SK-N-SH (cell line): ENCODE results near the gene SNX15. TPM values are rescaled to one million over a fixed set of nuclear protein-coding genes. Genes with fewer than 3 reads are reported as not detected.

Experiments
- CTCF ChIA-PET: fragments of 300-600, 350-600 bp; formaldehyde crosslinking; extraction: SDS; loops from one replicate; lab custom pipeline; 2021; lab: Yijun Ruan, JAX
- POLR2A ChIA-PET: fragments of 350-600 bp; sonication (Branson Sonifier 250); formaldehyde crosslinking; extraction: SDS; loops from one replicate; lab custom pipeline; 2020; ENCODE audit warnings: antibody characterized with exemption, inconsistent platforms; lab: Yijun Ruan, JAX
- DNase-seq: peaks from one replicate; pipeline ENCODE4 v3.0.0; 2012
- H2AFZ ChIP-seq: fragments of 200-600 bp; sonication (generic); 2 replicates; pipeline ENCODE4 v1.8.1; 2016; ENCODE audit warnings: antibody characterized with exemption, mild to moderate bottlenecking, low read depth
- H3F3A ChIP-seq: fragments of 200-600 bp; sonication (generic); replicated peaks from 2 replicates; pipeline ENCODE3; 2016; ENCODE audit warnings: antibody characterized with exemption, mild to moderate bottlenecking; ENCODE audit not compliant: insufficient read depth
- H3K27ac ChIP-seq, 2 experiments: fragments of 200-500 bp in 1 of 2; fragments of 200-600 bp in 1 of 2; sonication (Bioruptor generic) in 1 of 2; sonication (generic), shearing (Covaris generic) in 1 of 2; 2 replicates each; pipeline versions ENCODE4 v1.5.1 to v1.6.1; 2014 to 2016; ENCODE audit warnings: low read depth in 2 of 2, inconsistent platforms in 1 of 2, low read length in 1 of 2, mild to moderate bottlenecking in 1 of 2, mixed read lengths in 1 of 2
- H3K27me3 ChIP-seq: fragments of 200-600 bp; sonication (generic), shearing (Covaris generic); 2 replicates; pipeline ENCODE4 v1.6.1; 2016; ENCODE audit warnings: mixed run types; ENCODE audit not compliant: insufficient read depth
- H3K36me3 ChIP-seq, 2 experiments: fragments of 200-500 bp in 1 of 2; fragments of 200-600 bp in 1 of 2; sonication (Bioruptor generic) in 1 of 2; sonication (generic) in 1 of 2; replicated peaks in 1 of 2; 2 replicates each; pipeline versions ENCODE3 to v1.5.1; 2014 to 2016; ENCODE audit warnings: low read length in 1 of 2, mild to moderate bottlenecking in 1 of 2; ENCODE audit not compliant: insufficient read depth in 2 of 2, control insufficient read depth in 1 of 2
- H3K4me1 ChIP-seq, 2 experiments: fragments of 200-500 bp in 1 of 2; fragments of 200-600 bp in 1 of 2; sonication (Bioruptor generic) in 1 of 2; sonication (generic), shearing (Covaris generic) in 1 of 2; 2 replicates each; pipeline versions ENCODE4 v1.5.1 to v1.6.1; 2014 to 2016; ENCODE audit warnings: low read depth in 1 of 2, low read length in 1 of 2, mixed run types in 1 of 2; ENCODE audit not compliant: insufficient read depth in 2 of 2, control insufficient read depth in 1 of 2
- H3K4me2 ChIP-seq: fragments of 200-600 bp; sonication (generic), shearing (Covaris generic); 2 replicates; pipeline ENCODE4 v1.6.1; 2017; ENCODE audit warnings: mixed run types
- H3K4me3 ChIP-seq, 2 experiments: fragments of 200-500 bp in 1 of 2; fragments of 200-600 bp in 1 of 2; sonication (Bioruptor generic) in 1 of 2; sonication (generic), shearing (Covaris generic) in 1 of 2; 2 replicates each; pipeline versions ENCODE4 v1.5.1 to v1.8.1; 2014 to 2016; ENCODE audit warnings: low read depth in 2 of 2, inconsistent platforms in 1 of 2, low read length in 1 of 2, mild to moderate bottlenecking in 1 of 2, mixed read lengths in 1 of 2, moderate library complexity in 1 of 2
- H3K79me2 ChIP-seq: fragments of 200-600 bp; sonication (generic); 2 replicates; pipeline ENCODE4 v1.8.1; 2017; ENCODE audit warnings: mild to moderate bottlenecking; ENCODE audit not compliant: insufficient read depth
- H3K9ac ChIP-seq: fragments of 200-600 bp; sonication (generic); 2 replicates; pipeline ENCODE4 v1.6.1; 2017; ENCODE audit warnings: mixed run types
- H3K9me2 ChIP-seq: fragments of 200-600 bp; sonication (generic); 2 replicates; pipeline ENCODE4 v1.6.1; 2017; ENCODE audit warnings: mixed run types
- H3K9me3 ChIP-seq: fragments of 200-600 bp; sonication (generic); 2 replicates; pipeline ENCODE4 v1.6.1; 2017; ENCODE audit warnings: mixed run types, mild to moderate bottlenecking, moderate library complexity
- H4K20me1 ChIP-seq: fragments of 200-600 bp; sonication (generic); 2 replicates; pipeline ENCODE4 v1.6.1; 2017; ENCODE audit warnings: mild to moderate bottlenecking, mixed run types; ENCODE audit not compliant: insufficient read depth
- EP300 ChIP-seq, 2 experiments: IDR thresholded peaks; 2 replicates each; pipeline versions ENCODE4 v1.4.0 to v1.6.1; 2012; ENCODE audit warnings: borderline replicate concordance in 1 of 2, low read depth in 1 of 2, low read length in 1 of 2
- EZH2phosphoT487 ChIP-seq: fragments of 200-600 bp; sonication (generic); IDR thresholded peaks from 2 replicates; pipeline ENCODE4 v1.6.1; 2017; ENCODE audit warnings: low read depth, mixed run types, mild to moderate bottlenecking, antibody characterized with exemption, moderate library complexity, borderline replicate concordance
- FOXM1 ChIP-seq: IDR thresholded peaks from 2 replicates; pipeline ENCODE4 v1.4.0; 2012; ENCODE audit warnings: low read depth, mild to moderate bottlenecking
- GATA2 ChIP-seq: sonication (generic); formaldehyde crosslinking; IDR thresholded peaks from 2 replicates; pipeline ENCODE4 v1.5.0; 2020; ENCODE audit warnings: mild to moderate bottlenecking, missing genetic modification reagents
- JUND ChIP-seq: IDR thresholded peaks from 2 replicates; pipeline ENCODE4 v1.4.0; 2012
- MEF2A ChIP-seq: IDR thresholded peaks from 2 replicates; pipeline ENCODE4 v1.4.0; 2012; ENCODE audit warnings: low read depth, borderline replicate concordance
- NFIC ChIP-seq: IDR thresholded peaks from 2 replicates; pipeline ENCODE4 v1.4.0; 2012; ENCODE audit warnings: borderline replicate concordance
- NRF1 ChIP-seq: IDR thresholded peaks from 2 replicates; pipeline ENCODE4 v1.6.1; 2012; ENCODE audit warnings: low read depth, mild to moderate bottlenecking, low read length
- RFX5 ChIP-seq: IDR thresholded peaks from 2 replicates; pipeline ENCODE4 v1.6.1; 2012; ENCODE audit warnings: mild to moderate bottlenecking, improper control_type of control experiment, low read length
- RXRA ChIP-seq: IDR thresholded peaks from 2 replicates; pipeline ENCODE4 v1.4.0; 2012; ENCODE audit warnings: low read depth, mild to moderate bottlenecking, borderline replicate concordance
- SIN3A ChIP-seq: IDR thresholded peaks from 2 replicates; pipeline ENCODE4 v1.6.1; 2012; ENCODE audit warnings: low read depth, mild to moderate bottlenecking, low read length, moderate library complexity, borderline replicate concordance
- TAF1 ChIP-seq: IDR thresholded peaks from 2 replicates; pipeline ENCODE4 v1.6.1; 2012; ENCODE audit warnings: low read depth, mild to moderate bottlenecking, low read length, moderate library complexity, borderline replicate concordance
- TCF12 ChIP-seq: IDR thresholded peaks from 2 replicates; pipeline ENCODE4 v1.4.0; 2012
- TEAD4 ChIP-seq: IDR thresholded peaks from 2 replicates; pipeline ENCODE4 v1.4.0; 2012; ENCODE audit warnings: mild to moderate bottlenecking, borderline replicate concordance; ENCODE audit not compliant: insufficient read depth
- YY1 ChIP-seq: IDR thresholded peaks from 2 replicates; pipeline ENCODE4 v1.4.0; 2012; ENCODE audit warnings: low read depth, mild to moderate bottlenecking
- WGBS: methylation state at CpG from one replicate; pipeline ENCODE4 v1.1.6; 2017; ENCODE audit warnings: low lambda C conversion rate; 5-methylcytosine and 5-hydroxymethylcytosine counted together
- polyA plus RNA-seq, 3 experiments: library from polyadenylated mRNA; depleted of rRNA; stranded (reverse); fragments of >200 nt; gene quantifications; 2 replicates each; pipeline ENCODE4 v1.2.3, GENCODE V29; 2012
- TF ChIP-seq, protein P1 (sequence below): IDR thresholded peaks from 2 replicates; pipeline ENCODE4 v1.4.0; 2012; ENCODE audit warnings: low read depth
- TF ChIP-seq, protein P2 (sequence below): IDR thresholded peaks from 2 replicates; pipeline ENCODE4 v1.4.0; 2012; ENCODE audit warnings: low read depth, borderline replicate concordance
- TF ChIP-seq, protein P3 (sequence below): fragments of 150-350 bp; IDR thresholded peaks from 2 replicates; pipeline ENCODE4 v1.6.1; 2016; ENCODE audit warnings: mild to moderate bottlenecking, low read depth, low read length

The SNX15 gene
- polyA plus RNA-seq, 1 of the 3 experiments (the other 2 are of a cell fraction), result 17.2 TPM

DNA sequence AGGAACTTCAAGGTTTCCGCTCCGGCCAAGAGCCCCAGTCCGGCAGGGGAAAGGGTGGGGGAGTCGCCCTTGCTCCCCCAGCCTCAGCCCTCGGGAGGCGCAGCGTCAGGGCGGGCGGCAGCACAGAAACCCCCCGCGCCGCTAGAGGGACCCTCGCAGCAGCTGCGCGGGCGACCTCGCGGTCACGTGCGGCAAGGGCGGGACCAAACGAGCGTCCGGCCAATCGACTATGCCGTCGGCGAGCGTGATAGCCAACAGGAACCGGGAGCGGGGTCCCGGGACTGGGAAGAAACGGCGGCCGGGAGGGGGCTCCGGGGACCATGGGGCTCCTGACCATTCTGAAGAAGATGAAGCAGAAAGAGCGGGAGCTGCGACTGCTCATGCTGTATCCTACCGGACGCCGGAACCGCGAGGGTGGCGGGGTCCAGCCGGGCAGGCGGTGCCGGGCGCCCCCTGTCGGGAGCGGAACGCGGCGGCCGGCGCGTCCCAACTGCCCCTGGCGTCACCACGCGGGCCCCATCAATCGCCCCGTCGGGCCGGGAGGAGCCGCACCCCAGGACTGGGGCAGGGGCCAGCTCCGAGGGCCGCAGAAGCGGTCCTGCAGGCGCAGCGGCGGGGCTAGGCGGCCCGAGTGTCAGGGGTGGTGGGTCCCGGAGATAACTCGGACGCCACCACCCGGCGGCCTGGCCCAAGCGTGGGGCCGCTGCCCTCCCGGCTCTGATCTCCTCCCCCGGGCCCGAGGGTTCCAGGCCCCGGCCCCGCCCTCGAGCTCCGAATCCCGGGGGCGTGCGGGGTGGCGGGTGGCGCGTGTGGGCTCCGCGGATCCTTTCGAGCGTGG is 13.1 kb upstream of the SNX15 start, which contains the start of gene ARL2 (continued):
- TF ChIP-seq, protein P1, sequence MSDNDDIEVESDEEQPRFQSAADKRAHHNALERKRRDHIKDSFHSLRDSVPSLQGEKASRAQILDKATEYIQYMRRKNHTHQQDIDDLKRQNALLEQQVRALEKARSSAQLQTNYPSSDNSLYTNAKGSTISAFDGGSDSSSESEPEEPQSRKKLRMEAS, result peak; percentile 47
- TF ChIP-seq TCF12, result no peak
- no peak for TF ChIP-seq MEF2A
- no peak for TF ChIP-seq RFX5
- TF ChIP-seq NFIC, result no peak
- TF ChIP-seq JUND, result no peak; the same call in 1 of the 2 replicates
- no peak for TF ChIP-seq TEAD4
- TF ChIP-seq SIN3A, result no peak
- TF ChIP-seq TAF1, result peak; percentile 36; the same call in 1 of the 2 replicates
- TF ChIP-seq GATA2 (CRISPR knock-in tag), result no peak
- no peak for TF ChIP-seq RXRA
- TF ChIP-seq EZH2phosphoT487, result no peak
- TF ChIP-seq, protein P2, sequence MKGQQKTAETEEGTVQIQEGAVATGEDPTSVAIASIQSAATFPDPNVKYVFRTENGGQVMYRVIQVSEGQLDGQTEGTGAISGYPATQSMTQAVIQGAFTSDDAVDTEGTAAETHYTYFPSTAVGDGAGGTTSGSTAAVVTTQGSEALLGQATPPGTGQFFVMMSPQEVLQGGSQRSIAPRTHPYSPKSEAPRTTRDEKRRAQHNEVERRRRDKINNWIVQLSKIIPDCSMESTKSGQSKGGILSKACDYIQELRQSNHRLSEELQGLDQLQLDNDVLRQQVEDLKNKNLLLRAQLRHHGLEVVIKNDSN, result peak; percentile 97

DNA sequence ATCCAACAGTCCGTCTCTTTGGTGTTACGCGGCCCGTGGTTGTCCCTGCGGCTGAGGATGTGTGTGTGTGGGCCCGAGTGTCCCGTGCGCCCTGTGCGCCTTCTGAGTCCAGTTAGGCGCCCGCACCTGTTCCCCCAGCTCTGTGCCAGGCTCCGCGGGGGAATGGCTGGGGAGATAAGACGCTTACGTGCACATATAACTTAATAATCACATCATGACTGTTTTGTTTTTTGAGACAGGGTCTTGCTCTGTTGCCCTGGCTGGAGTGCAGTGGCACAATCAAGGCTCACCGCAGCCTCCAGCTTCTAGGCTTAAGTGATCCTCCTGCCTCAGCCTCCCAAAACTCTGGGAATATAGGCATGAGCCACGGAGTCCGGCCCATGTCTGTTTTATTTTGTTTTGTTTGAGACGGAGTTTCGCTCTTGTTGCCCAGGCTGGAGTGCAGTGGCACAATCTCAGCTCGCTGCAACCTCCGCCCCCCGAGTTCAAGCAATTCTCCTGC is 12.5 kb upstream of the SNX15 start:
- TF ChIP-seq TEAD4 (no peak), MEF2A (no peak), EP300 (IDR thresholded peaks at IDR 0.05; ENCODE audit: borderline replicate concordance in 1 of 2, low read depth in 1 of 2, low read length in 1 of 2) (no peak), YY1 (no peak), FOXM1 (no peak), NRF1 (no peak), GATA2 (CRISPR knock-in tag) (no peak), SIN3A (no peak), RFX5 (no peak)
- TF ChIP-seq, protein P1, result no peak
- TF ChIP-seq, protein P3, sequence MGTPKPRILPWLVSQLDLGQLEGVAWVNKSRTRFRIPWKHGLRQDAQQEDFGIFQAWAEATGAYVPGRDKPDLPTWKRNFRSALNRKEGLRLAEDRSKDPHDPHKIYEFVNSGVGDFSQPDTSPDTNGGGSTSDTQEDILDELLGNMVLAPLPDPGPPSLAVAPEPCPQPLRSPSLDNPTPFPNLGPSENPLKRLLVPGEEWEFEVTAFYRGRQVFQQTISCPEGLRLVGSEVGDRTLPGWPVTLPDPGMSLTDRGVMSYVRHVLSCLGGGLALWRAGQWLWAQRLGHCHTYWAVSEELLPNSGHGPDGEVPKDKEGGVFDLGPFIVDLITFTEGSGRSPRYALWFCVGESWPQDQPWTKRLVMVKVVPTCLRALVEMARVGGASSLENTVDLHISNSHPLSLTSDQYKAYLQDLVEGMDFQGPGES, result no peak
- peaks cover 4% of the 10 kb centered on the region in 2 experiments; a peak in 2 of 4 replicates for H3K4me1 ChIP-seq
- peak overlapping the region; percentile 69 to 70 for H3K4me3 ChIP-seq
- H3K27me3 ChIP-seq, result no peaks in the 10 kb centered on the region
- H4K20me1 ChIP-seq, result no peaks in the 10 kb centered on the region
- ChIA-PET POLR2A (interaction anchor here (0.7 to 1.2 kb wide), 4 partner anchors 18 to 181 kb away, joined by 3 to 5 read pairs (median 4); no protein-coding TSS in a partner anchor), CTCF (interaction anchor here (0.6 to 4.9 kb wide), 53 partner anchors 7 to 300 kb away, joined by 3 to 56 read pairs (median 5); partner anchors contain the start of genes ATG2A, BATF2, CDC42EP2 and CDCA5)
- H3K4me2 ChIP-seq, result peak overlapping the region; percentile 88
- H3K36me3 ChIP-seq, result peaks cover 0 to 12% of the 10 kb centered on the region in 2 experiments
- no peaks in the 10 kb centered on the region for H3K9me3 ChIP-seq
- WGBS, result 40% methylated on average over 19 of the region's 23 CpGs
- peak overlapping the region; percentile 89 for H3K9ac ChIP-seq
- peaks cover 16% of the 10 kb centered on the region for H3F3A ChIP-seq
- no peaks in the 10 kb centered on the region for H3K9me2 ChIP-seq
- peaks cover 24% of the 10 kb centered on the region; the same call in 1 of the 2 replicates for H3K79me2 ChIP-seq
- DNase-seq, result no peak
- H2AFZ ChIP-seq, result peak overlapping the region; percentile 95
- peak overlapping the region; percentile 95 for H3K27ac ChIP-seq
